GM12891 (cell line): ENCODE data around the gene CTNND2.

Source experiments
- POLR2A ChIP-seq: IDR thresholded peaks from 2 replicates; pipeline ENCODE4 v1.6.1; 2011; ENCODE audit warnings: low read depth, low read length, control low read depth
- TAF1 ChIP-seq: IDR thresholded peaks from 2 replicates; pipeline ENCODE4 v1.6.1; 2011; ENCODE audit warnings: low read depth, low read length, control low read depth

- TF ChIP-seq POLR2A (no peak), TAF1 (no peak)
Measured at GRCh38 chr5:11757661-11758060, 146.6 kb downstream of the CTNND2 start.
